ENCODE data around the gene SERBP1. TPM values are rescaled to one million over a fixed set of nuclear protein-coding genes. Genes with fewer than 3 reads are reported as not detected.

SERBP1 gene
- total and polyA plus RNA-seq, 2 of the 8 experiments (the other 6 are each of a cell fraction or from before 2014, with no cell fraction given), result 229 to 536 TPM

- no peak for TF ChIP-seq CTCF (IDR thresholded peaks at IDR 0.05; ENCODE audit: control extremely low read depth in 1 of 3, insufficient read depth in 1 of 3, low read depth in 1 of 3, low read length in 3 of 3)
- no peak for TF ChIP-seq ZNF274 (IDR thresholded peaks at IDR 0.05; ENCODE audit: borderline replicate concordance, extremely low read depth, low read length)
- TF ChIP-seq PHF8 (conservative IDR thresholded peaks at IDR 0.05; ENCODE audit: low read depth, low read length), result no peak; the same call in none of the 2 replicates
- TF ChIP-seq ATF3 (IDR thresholded peaks at IDR 0.05; ENCODE audit: insufficient read depth, low read depth, low read length), result no peak
- TF ChIP-seq KDM1A (IDR thresholded peaks at IDR 0.05; ENCODE audit: borderline replicate concordance, low read length), result no peak
- TF ChIP-seq POU5F1 (IDR thresholded peaks at IDR 0.05; ENCODE audit: low read depth, low read length), result no peak
- 0 out of 2 replicates have a peak, but pooled peaks have one; percentile 30 for TF ChIP-seq SUZ12 (IDR thresholded peaks at IDR 0.05; ENCODE audit: low read length)
- no peak for TF ChIP-seq CEBPB (IDR thresholded peaks at IDR 0.05; ENCODE audit: low read depth, low read length)
- TF ChIP-seq RNF2 (IDR thresholded peaks at IDR 0.05; ENCODE audit: borderline replicate concordance, low read depth, low read length, missing control alignments, poor library complexity, severe bottlenecking), result no peak
- TF ChIP-seq TBP (IDR thresholded peaks at IDR 0.05; ENCODE audit: low read depth, low read length), result peak; percentile 92
- no peak for TF ChIP-seq CTBP2 (IDR thresholded peaks at IDR 0.05; ENCODE audit: borderline replicate concordance, insufficient read depth, insufficient read length, low read length)
- no peak for TF ChIP-seq RFX5 (IDR thresholded peaks at IDR 0.05; ENCODE audit: borderline replicate concordance, low read depth, low read length)
- TF ChIP-seq BCL11A (IDR thresholded peaks at IDR 0.05; ENCODE audit: low read depth in 2 of 2, low read length in 2 of 2), result no peak
- peak; percentile 24 to 27; a peak in 1 of 4 replicates for TF ChIP-seq HDAC2 (IDR thresholded peaks at IDR 0.05; ENCODE audit: borderline replicate concordance in 1 of 2, low read depth in 2 of 2, low read length in 2 of 2)
- peak; percentile 71 for TF ChIP-seq E2F6 (IDR thresholded peaks at IDR 0.05)
- peak; percentile 83 for TF ChIP-seq MAX (IDR thresholded peaks at IDR 0.05)
- TF ChIP-seq HDAC6 (IDR thresholded peaks at IDR 0.05; ENCODE audit: low read depth, low read length), result no peak
- TF ChIP-seq TCF12 (IDR thresholded peaks at IDR 0.05; ENCODE audit: low read depth, low read length), result no peak
- peak; percentile 75 for TF ChIP-seq CHD2 (IDR thresholded peaks at IDR 0.05; ENCODE audit: low read length)
Measured at GRCh38 chr1:67430358-67431155, at the start of gene SERBP1 (continued).
